ENCODE measurements around the gene JDP2. TPM values are rescaled to one million over a fixed set of nuclear protein-coding genes. Genes with fewer than 3 reads are reported as not detected.

The JDP2 gene
- total and polyA plus RNA-seq, 2 experiments from 2014 or later = 12.5 to 22.0 TPM

GRCh38 chr14:75393794-75394193 lies 34.0 kb upstream of the JDP2 start:
- Histone ChIP-seq H3K4me3 (no peak overlapping the region), H3K27ac (no peak overlapping the region), H3K4me1 (ENCODE audit: low read depth) (no peaks in the 10 kb centered on the region), H3K36me3 (no peaks in the 10 kb centered on the region), H3K9me3 (ENCODE audit: low read depth) (no peaks in the 10 kb centered on the region), H3K27me3 (no peaks in the 10 kb centered on the region)
- DNase-seq (ENCODE audit: low read depth in 1 of 2, low spot score in 1 of 2) = no peak
- TF ChIP-seq, protein P1, sequence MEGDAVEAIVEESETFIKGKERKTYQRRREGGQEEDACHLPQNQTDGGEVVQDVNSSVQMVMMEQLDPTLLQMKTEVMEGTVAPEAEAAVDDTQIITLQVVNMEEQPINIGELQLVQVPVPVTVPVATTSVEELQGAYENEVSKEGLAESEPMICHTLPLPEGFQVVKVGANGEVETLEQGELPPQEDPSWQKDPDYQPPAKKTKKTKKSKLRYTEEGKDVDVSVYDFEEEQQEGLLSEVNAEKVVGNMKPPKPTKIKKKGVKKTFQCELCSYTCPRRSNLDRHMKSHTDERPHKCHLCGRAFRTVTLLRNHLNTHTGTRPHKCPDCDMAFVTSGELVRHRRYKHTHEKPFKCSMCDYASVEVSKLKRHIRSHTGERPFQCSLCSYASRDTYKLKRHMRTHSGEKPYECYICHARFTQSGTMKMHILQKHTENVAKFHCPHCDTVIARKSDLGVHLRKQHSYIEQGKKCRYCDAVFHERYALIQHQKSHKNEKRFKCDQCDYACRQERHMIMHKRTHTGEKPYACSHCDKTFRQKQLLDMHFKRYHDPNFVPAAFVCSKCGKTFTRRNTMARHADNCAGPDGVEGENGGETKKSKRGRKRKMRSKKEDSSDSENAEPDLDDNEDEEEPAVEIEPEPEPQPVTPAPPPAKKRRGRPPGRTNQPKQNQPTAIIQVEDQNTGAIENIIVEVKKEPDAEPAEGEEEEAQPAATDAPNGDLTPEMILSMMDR (IDR thresholded peaks at IDR 0.05; ENCODE audit: low read depth, low read length) = no peak

- no peaks in the 10 kb centered on the region for H3K36me3 ChIP-seq
- no peaks in the 10 kb centered on the region for H3K27me3 ChIP-seq
- H3K9me3 ChIP-seq (ENCODE audit: low read depth) = no peaks in the 10 kb centered on the region
- H3K27ac ChIP-seq = no peak overlapping the region
- TF ChIP-seq, protein P1 (IDR thresholded peaks at IDR 0.05; ENCODE audit: low read depth, low read length) = no peak
- no peak overlapping the region for H3K4me3 ChIP-seq
- peaks cover 10% of the 10 kb centered on the region for H3K4me1 ChIP-seq (ENCODE audit: low read depth)
- no peak for DNase-seq (ENCODE audit: low read depth in 1 of 2, low spot score in 1 of 2)
Observed at GRCh38 chr14:75395862-75396261, 32.0 kb upstream of the JDP2 start.

DNA sequence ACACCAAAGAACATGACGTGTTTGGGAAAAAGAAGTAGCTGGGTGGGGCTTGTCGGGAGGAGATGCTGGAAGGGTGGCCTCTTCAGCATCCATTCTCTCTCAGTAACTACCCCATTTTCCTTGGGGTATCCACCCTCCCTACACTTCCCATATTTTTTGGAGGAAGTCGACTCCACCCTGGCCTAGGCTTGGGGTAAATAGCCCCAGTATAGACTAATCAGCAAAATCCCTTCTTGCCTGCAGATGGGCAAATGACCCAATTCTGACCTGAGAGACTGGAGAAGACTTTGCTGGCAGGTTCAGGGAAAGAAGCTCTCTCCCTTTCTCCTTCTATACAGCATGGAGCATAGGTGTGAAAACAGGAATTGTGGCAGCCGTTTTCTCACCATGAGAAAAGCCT lies 28.5 kb upstream of the JDP2 start:
- Histone ChIP-seq H3K27ac (no peak overlapping the region), H3K4me3 (no peak overlapping the region)
- TF ChIP-seq, protein P1 (IDR thresholded peaks at IDR 0.05; ENCODE audit: low read depth, low read length) = no peak

GRCh38 chr14:75399843-75400775 lies 27.7 kb upstream of the JDP2 start:
- peaks cover 19% of the 10 kb centered on the region for H3K4me1 ChIP-seq (ENCODE audit: low read depth)
- H3K9me3 ChIP-seq (ENCODE audit: low read depth) = no peaks in the 10 kb centered on the region
- H3K36me3 ChIP-seq = no peaks in the 10 kb centered on the region
- DNase-seq (ENCODE audit: low read depth in 1 of 2, low spot score in 1 of 2) = peak in 1 of 2 donors; percentile 61
- TF ChIP-seq, protein P1 (IDR thresholded peaks at IDR 0.05; ENCODE audit: low read depth, low read length) = no peak
- H3K27ac ChIP-seq = no peak overlapping the region
- H3K27me3 ChIP-seq = no peaks in the 10 kb centered on the region
- no peak overlapping the region for H3K4me3 ChIP-seq

More for the DNA sequence above, 28.5 kb upstream of the JDP2 start:
- Histone ChIP-seq H3K9me3 (ENCODE audit: low read depth) (no peaks in the 10 kb centered on the region), H3K4me1 (ENCODE audit: low read depth) (peaks cover 19% of the 10 kb centered on the region), H3K36me3 (no peaks in the 10 kb centered on the region), H3K27me3 (no peaks in the 10 kb centered on the region)
- DNase-seq (ENCODE audit: low read depth in 1 of 2, low spot score in 1 of 2) = no peak

DNA sequence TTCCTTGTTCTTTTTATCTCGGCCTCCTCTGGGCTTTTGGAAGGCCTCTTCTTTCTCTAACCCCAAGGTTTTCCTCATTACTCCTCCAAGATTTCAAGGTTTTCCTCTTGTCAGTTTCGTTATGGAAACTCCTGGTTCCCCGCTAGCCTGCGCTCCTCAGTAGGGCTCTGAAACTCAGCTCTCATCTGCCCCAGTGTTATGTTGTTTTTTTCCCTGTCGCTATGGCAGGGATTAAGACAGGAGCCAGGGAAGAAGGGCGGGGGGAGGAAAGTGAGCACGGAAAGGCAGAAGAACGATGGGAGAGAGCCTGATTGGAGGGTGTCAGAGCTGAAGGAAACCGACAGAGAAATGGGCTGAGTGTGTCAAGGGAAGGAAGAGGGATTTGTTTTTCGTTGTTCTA lies 26.5 kb upstream of the JDP2 start:
- Histone ChIP-seq H3K4me3 (no peak overlapping the region), H3K27me3 (no peaks in the 10 kb centered on the region), H3K36me3 (no peaks in the 10 kb centered on the region), H3K27ac (no peak overlapping the region), H3K9me3 (ENCODE audit: low read depth) (no peaks in the 10 kb centered on the region), H3K4me1 (ENCODE audit: low read depth) (peaks cover 19% of the 10 kb centered on the region)
- TF ChIP-seq, protein P1 (IDR thresholded peaks at IDR 0.05; ENCODE audit: low read depth, low read length) = no peak
- peak in 1 of 2 donors; percentile 80 for DNase-seq (ENCODE audit: low read depth in 1 of 2, low spot score in 1 of 2)
